H54 (cell line): ENCODE data around the gene CELF4.

ENCODE experiments used
- DNase-seq: peaks from one replicate; pipeline ENCODE4 v3.0.0; 2011; ENCODE audit warnings: low spot score, mixed read lengths; ENCODE audit not compliant: insufficient read length
- FAIRE-seq: peaks from 3 replicates; lab custom pipeline; 2011; peaks lifted over from hg19 to GRCh38; lab: Jason Lieb, UNC
- POLR2A ChIP-seq: IDR thresholded peaks from 2 replicates; pipeline ENCODE4 v1.6.1; 2011; ENCODE audit warnings: low read depth, mild to moderate bottlenecking, low read length

CELF4 gene

GRCh38 chr18:37566479-37567060 lies 972 bp upstream of the CELF4 start:
- no peak for TF ChIP-seq POLR2A
- FAIRE-seq (no peak), DNase-seq (no peak)

DNA sequence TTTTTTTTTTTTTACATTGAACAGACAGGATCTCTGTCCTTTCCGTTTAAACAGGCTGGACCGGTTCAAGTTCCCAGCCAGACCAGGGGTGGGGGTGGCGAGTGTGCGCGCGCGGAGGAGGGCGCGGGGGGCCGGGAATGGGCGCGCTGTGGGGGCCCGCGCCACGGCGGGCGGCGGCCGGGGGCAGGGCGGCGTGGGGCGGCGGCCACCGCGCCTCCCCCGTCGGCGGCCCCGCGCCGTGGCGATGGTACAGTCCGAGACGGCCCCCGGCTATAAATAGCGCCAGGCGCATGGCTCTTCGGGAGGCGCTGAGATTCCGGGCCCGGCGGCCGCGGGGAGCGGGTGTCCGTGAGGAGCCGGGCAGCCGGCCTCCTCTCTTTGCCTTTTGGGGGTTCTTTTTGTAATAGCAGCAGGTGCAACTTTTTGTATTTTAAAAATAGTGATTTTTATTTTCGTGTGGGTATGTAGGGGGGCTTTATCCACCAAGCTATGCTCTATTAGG lies 430 bp upstream of the CELF4 start:
- no peak for TF ChIP-seq POLR2A
- DNase-seq: peak; percentile 39
- no peak for FAIRE-seq

GRCh38 chr18:37564711-37565100 lies 892 bp downstream of the CELF4 start:
- FAIRE-seq (no peak), DNase-seq (no peak)
- TF ChIP-seq POLR2A: no peak

DNA sequence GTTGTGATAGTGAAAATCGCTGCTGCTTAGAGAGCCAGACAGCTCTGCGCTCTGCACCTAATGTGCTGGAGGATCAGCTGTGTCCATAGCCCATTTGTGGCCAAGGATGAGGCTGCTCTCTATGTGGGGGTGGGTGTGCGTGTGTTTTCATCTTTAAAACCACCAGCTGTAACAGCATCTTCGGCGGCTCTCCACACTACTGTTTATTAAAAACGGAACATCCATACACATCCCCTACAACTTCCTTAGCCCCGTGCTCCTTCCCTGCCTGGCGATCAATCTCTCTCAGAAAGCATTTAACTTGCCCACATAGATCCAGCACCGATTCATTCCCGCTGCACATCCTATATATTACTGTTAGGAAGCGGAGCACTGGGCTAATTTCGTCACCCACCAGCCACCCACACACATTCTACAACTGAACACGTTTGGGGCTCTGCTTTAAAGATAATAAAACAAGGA lies 1.6 kb downstream of the CELF4 start:
- TF ChIP-seq POLR2A: no peak
- no peak for DNase-seq
- FAIRE-seq: no peak

GRCh38 chr18:37561986-37562385 lies 3.6 kb downstream of the CELF4 start:
- no peak for TF ChIP-seq POLR2A

GRCh38 chr18:37560003-37560402 lies 5.6 kb downstream of the CELF4 start:
- FAIRE-seq (no peak), DNase-seq (no peak)
- TF ChIP-seq POLR2A: no peak

More at GRCh38 chr18:37561986-37562385, 3.6 kb downstream of the CELF4 start:
- no peak for DNase-seq
- no peak for FAIRE-seq

DNA sequence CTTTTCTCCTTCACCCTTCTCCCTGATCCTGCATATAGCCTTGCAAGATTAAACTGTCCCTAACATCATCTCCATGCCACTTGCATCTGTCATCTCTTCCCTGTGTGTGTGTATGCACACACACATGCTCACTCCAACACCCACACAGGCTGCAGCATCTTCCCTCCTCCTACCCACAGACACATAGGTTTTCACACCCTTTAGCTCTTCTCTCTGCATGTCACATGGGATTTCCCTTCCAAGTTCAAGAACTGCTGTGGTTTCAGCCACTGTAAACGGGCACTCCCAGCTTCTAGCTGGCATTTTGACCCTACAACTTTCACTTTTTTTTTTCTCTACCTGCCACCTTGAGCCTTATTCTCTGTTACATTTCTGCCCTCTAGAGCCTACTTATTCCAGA lies 6.4 kb downstream of the CELF4 start:
- TF ChIP-seq POLR2A: no peak
- FAIRE-seq (no peak), DNase-seq (no peak)

DNA sequence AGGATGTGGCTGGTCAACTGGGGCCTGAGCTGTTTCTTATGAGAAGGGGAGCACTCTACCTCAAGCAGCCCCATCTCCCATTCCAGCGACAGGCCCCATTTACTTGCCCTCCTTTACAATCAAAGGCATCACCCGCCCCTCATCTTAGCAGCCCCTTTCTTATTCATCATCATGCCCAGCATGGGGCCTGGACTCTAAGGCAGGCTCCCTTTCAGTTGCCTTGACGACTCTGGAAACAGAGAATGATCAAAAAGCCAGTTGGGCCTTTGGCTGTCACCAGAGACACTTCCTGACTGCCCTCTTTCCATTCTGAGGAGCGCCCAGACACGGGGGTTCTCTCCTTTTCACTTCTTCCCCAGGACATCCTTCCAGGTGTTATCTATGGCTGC lies 11.2 kb downstream of the CELF4 start:
- TF ChIP-seq POLR2A: no peak
- no peak for DNase-seq
- FAIRE-seq: no peak

GRCh38 chr18:37553633-37554398 lies 11.8 kb downstream of the CELF4 start:
- no peak for FAIRE-seq
- no peak for TF ChIP-seq POLR2A
- DNase-seq: no peak

DNA sequence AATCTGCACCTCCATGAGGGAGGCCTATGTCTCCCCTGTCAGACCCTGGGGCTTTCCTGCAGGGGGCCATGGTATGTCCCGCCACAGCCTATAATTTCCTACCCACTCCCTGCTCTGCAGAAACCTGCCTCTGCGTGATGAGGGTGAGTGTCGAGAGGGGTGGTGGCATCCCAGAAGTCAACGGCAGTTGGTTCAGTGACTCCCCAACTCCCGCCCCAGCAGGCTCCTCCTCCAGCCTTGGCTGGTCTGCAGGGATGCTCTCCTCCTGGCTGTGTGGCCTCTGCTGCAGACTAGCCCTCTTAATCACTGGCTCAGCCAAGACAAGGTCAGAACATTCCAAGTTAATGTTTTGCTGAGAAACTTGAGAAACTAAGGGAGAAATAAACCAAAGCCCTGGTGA lies 13.3 kb downstream of the CELF4 start:
- DNase-seq: no peak
- no peak for FAIRE-seq
- TF ChIP-seq POLR2A: no peak

DNA sequence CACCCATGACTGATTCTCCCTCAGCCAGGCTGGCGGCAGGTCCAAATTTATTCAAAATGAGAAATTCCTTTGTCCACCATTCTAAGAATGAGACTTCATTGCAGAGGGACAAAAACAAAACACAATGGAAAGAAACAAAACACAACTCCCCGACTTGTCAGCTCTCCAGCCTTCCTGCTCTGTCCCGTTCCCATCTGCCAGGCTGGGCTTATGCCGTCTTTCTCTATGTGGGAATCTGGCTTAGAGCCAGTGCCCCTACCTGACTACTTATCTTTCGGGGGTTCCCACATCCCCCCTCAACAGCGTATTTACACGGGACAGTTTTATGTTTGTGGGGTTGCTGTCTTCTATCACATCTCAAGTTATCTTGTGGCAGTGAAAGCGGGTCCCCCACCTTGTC lies 13.8 kb downstream of the CELF4 start:
- FAIRE-seq (no peak), DNase-seq (no peak)
- TF ChIP-seq POLR2A: no peak

DNA sequence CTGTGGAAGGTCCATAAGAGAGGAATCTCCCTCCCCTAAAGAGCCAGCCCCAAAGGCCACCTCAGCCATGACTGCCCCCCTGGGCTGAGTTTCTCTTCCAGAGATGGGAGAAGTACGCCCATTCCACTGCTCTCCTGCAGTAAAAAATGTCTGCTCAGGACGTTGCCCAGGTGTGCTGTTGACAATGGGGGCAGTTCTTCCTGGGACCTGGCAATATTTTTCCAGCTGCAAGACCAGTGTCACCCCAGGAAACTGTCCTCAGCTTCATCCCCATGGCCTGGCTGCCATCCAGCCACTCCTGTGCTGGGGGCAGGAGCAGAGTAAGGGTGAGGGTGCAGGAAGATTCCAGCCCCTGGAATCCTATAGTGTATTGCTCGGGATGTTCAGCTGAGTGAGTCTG lies 14.3 kb downstream of the CELF4 start:
- FAIRE-seq (no peak), DNase-seq (no peak)
- no peak for TF ChIP-seq POLR2A

GRCh38 chr18:37550118-37550875 lies 15.3 kb downstream of the CELF4 start:
- no peak for FAIRE-seq

DNA sequence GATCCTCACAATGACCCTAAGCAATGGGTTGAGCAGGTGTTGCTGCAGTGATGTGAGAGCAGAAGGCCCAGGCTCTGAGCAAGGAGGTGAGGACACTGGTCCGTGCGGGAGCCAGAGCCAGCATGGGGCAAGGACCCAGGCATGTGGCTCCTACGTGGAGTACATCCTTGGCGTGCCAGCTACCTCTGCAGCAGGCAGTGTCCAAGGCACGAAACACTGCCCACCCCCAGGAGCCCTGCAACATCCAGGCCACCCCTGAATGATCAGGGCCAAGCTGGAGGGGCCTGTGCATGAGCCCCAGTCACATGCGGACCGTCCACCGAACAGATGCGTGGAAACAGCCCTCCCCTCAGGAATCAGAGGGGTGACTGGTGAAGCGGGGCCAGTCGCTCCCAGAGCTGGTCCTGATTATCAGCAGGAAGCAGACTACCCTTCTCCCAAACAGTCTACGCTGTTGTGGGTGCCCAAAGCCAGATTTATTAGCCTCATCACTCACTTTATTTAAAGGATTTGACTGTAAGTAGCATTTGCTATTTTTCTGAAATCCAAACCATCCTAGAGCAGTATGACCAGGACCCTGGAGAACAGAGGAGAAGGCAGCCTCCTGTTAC lies 16.8 kb downstream of the CELF4 start:
- DNase-seq: no peak
- FAIRE-seq: no peak
- TF ChIP-seq POLR2A: no peak

More at GRCh38 chr18:37550118-37550875, 15.3 kb downstream of the CELF4 start:
- no peak for DNase-seq
- no peak for TF ChIP-seq POLR2A
